Motor neuron (in vitro differentiated cells): ENCODE data around the gene PPP1R1C. TPM values are rescaled to one million over a fixed set of nuclear protein-coding genes. Genes with fewer than 3 reads are reported as not detected.

Source experiments
- ATAC-seq, 8 experiments: fragments of 200-7000 bp; cut with Tn5 transposase; replicated peaks in 6 of 8; 2 replicates each; pipeline ENCODE4 v1.8.0; 2021; ENCODE audit warnings: mild to moderate bottlenecking in 8 of 8, moderate library complexity in 8 of 8
- H3K27ac ChIP-seq, 2 donors: fragments of 250-450 bp; sonication (Bioruptor Pico); 2 replicates each; pipeline ENCODE4 v1.9.0; 2021; ENCODE audit warnings: antibody characterized with exemption in 2 of 2, mild to moderate bottlenecking in 2 of 2, moderate library complexity in 1 of 2
- H3K4me1 ChIP-seq, 2 donors: fragments of 250-450 bp; sonication (Bioruptor Pico); replicated peaks in 1 of 2; 2 replicates each; pipeline ENCODE4 v1.6.1; 2021; ENCODE audit warnings: antibody characterized with exemption in 2 of 2, mild to moderate bottlenecking in 2 of 2, moderate library complexity in 1 of 2
- H3K4me3 ChIP-seq, 5 donors: fragments of 250-450 bp; sonication (Bioruptor Pico); 2 replicates each; pipeline ENCODE4 v1.9.0; 2021; ENCODE audit warnings: antibody characterized with exemption in 5 of 5, mild to moderate bottlenecking in 5 of 5, moderate library complexity in 4 of 5
- WGBS, 10 experiments: fragments of 450-650 bp; shearing (Covaris generic); methylation state at CpG; one replicate each; pipeline ENCODE4 v1.0.0; 2022; 5-methylcytosine and 5-hydroxymethylcytosine counted together
- in situ Hi-C, 9 experiments: fragments of 400-800 bp; cut with MboI; loops; one replicate each; pipeline ENCODE4 v1.15.0; 2021; ENCODE audit warnings: low sequenced_read_pairs in 9 of 9, low pct_unique_long_range_greater_than_20kb in 2 of 9; ENCODE audit not compliant: unreplicated experiment in 9 of 9
- total RNA-seq, 8 experiments: library from RNA; unstranded; fragments of 300-600 nt; gene quantifications; 2 replicates each; pipeline versions ENCODE4 v1.2.3 to v1.2.4, GENCODE V29; 2022

PPP1R1C gene
- total RNA-seq, 8 experiments from 2014 or later: 0.14 to 10.3 (median 0.46) TPM; not detected in 3

GRCh38 chr2:182066400-182067087 is 80.9 kb downstream of the PPP1R1C start:
- H3K4me1 ChIP-seq: no peaks in the 10 kb centered on the region
- WGBS, 10 experiments: 0 to 81% (median 50%) methylated on average over 1 to 2 of the region's 2 CpGs; no CpG with 5 or more reads in 1 of the 10 experiments
- peak in 6 of 8 experiments; percentile 42 to 78 (median 58) for ATAC-seq
- in situ Hi-C loops: loop anchor here in 2 of 9 experiments (25.0 kb wide), 1 partner anchor 329 kb away; no protein-coding TSS in a partner anchor
- no peak overlapping the region for H3K4me3 ChIP-seq
- no peak overlapping the region for H3K27ac ChIP-seq

GRCh38 chr2:182067393-182067792 is 81.7 kb downstream of the PPP1R1C start:
- Histone ChIP-seq H3K27ac (no peak overlapping the region), H3K4me1 (no peaks in the 10 kb centered on the region), H3K4me3 (no peak overlapping the region)
- 91 to 100% (median 95%) methylated on average over 1 to 5 of the region's 5 CpGs; no CpG with 5 or more reads in 1 of the 10 experiments for WGBS, 10 experiments
- in situ Hi-C loops: loop anchor here in 2 of 9 experiments (25.0 kb wide), 1 partner anchor 330 kb away; no protein-coding TSS in a partner anchor
- ATAC-seq: no peak

DNA sequence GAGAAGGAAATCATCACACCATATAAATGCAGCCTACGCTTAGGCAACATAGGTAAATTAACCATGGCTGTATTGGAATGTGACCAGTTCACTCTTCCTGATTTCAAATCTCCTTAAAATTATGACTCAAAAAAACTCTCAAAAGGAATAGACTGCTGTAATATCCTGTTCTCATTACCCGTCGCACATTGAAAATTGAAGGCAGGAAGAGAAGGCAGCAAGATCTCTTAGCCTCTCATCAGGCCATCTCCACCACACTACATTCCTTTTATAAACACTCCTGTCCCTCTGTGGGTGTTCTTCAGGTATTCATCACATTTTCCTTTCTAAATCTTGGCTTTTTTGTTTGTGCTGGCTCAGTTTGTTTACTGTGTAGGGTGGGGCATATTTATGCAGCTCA is 83.2 kb downstream of the PPP1R1C start:
- H3K27ac ChIP-seq: no peak overlapping the region
- H3K4me3 ChIP-seq: no peak overlapping the region
- in situ Hi-C loops: loop anchor here in 2 of 9 experiments (25.0 kb wide), 1 partner anchor 332 kb away; no protein-coding TSS in a partner anchor
- no peaks in the 10 kb centered on the region for H3K4me1 ChIP-seq
- 0 to 100% (median 88%) methylated on average over 1 to 3 of the region's 3 CpGs; no CpG with 5 or more reads in 1 of the 10 experiments for WGBS, 10 experiments
- ATAC-seq: no peak

DNA sequence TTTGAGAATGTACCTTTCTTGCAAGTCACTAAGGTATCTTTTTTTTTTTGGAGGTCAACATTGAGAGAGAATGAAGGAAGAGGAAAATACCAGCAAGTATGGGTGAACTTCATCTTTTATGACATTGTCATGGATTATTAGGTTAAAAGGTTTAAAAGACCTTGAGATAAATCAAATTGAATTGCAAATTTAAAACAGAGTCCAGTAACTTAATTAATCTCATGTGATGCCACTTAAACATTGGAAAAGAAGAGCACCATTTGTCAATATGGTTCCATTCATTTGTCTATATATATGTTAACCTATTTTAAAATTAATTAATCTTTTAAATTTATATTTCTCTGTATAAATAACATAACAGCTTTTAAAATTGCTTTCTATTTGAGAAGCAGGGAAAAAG is 83.8 kb downstream of the PPP1R1C start:
- no peak for ATAC-seq
- in situ Hi-C loops: loop anchor here in 2 of 9 experiments (25.0 kb wide), 1 partner anchor 332 kb away; no protein-coding TSS in a partner anchor
- no peak overlapping the region for H3K4me3 ChIP-seq
- no peaks in the 10 kb centered on the region for H3K4me1 ChIP-seq
- no peak overlapping the region for H3K27ac ChIP-seq

- Histone ChIP-seq H3K4me1 (no peaks in the 10 kb centered on the region), H3K27ac (no peak overlapping the region), H3K4me3 (no peak overlapping the region)
- 45 to 100% (median 83%) methylated on average over 1 to 2 of the region's 2 CpGs; no CpG with 5 or more reads in 2 of the 10 experiments for WGBS, 10 experiments
- in situ Hi-C loops: loop anchor here in 2 of 9 experiments (25.0 kb wide), 1 partner anchor 333 kb away; no protein-coding TSS in a partner anchor
- peak in 2 of 8 experiments; percentile 34 to 54 for ATAC-seq
Measured at GRCh38 chr2:182069908-182070307, 84.3 kb downstream of the PPP1R1C start.

DNA sequence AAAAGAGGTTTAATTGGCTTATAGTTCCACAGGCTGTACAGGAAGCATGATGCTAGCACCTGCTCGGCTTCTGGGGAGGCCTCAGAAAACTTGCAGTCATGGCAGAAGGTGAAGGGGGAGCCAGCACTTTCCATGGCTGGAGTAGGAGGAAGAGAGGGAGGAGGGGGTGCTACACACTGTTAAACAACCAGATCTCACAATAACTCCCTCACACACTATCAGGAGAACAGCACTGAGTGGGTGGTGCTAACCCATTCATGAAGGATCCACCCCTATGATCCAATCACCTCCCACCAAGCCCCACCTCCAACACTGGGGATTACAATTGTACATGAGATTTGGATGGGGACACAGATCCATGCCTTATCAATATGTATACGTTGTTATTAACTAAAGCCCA is 85.1 kb downstream of the PPP1R1C start:
- Histone ChIP-seq H3K4me3 (no peak overlapping the region), H3K4me1 (no peaks in the 10 kb centered on the region), H3K27ac (no peak overlapping the region)
- 60 to 100% (median 97%) methylated on average over 1 to 2 of the region's 2 CpGs; no CpG with 5 or more reads in 4 of the 10 experiments for WGBS, 10 experiments
- in situ Hi-C loops: loop anchor here in 2 of 9 experiments (25.0 kb wide), 1 partner anchor 333 kb away; no protein-coding TSS in a partner anchor
- no peak for ATAC-seq

DNA sequence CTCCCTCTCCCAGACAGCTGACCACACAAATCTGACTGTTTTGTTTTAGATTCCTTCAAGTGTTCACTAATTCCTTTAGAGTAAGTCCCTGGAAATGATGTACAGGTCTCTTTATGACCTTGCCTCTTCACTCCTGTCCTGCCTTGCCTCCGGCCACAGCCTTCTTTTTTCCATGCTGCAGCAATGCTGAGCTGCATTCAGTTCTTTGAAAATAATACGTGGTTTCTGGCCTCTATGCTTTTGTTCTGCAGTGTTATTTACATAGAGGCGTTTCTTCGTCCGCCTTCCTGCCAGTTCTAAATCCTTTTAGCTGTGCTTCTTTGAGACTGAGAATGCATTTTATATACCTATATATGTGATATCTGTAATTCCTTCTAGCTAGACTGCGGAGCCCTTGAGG is 87.2 kb downstream of the PPP1R1C start:
- Histone ChIP-seq H3K4me3 (no peak overlapping the region), H3K27ac (no peak overlapping the region), H3K4me1 (no peaks in the 10 kb centered on the region)
- ATAC-seq: no peak
- 48 to 96% (median 81%) methylated on average over 3 to 6 of the region's 6 CpGs; no CpG with 5 or more reads in 2 of the 10 experiments for whole genome bisulfite sequencing, 10 experiments
- in situ Hi-C loops: loop anchor here in 2 of 9 experiments (25.0 kb wide), 1 partner anchor 336 kb away; no protein-coding TSS in a partner anchor

DNA sequence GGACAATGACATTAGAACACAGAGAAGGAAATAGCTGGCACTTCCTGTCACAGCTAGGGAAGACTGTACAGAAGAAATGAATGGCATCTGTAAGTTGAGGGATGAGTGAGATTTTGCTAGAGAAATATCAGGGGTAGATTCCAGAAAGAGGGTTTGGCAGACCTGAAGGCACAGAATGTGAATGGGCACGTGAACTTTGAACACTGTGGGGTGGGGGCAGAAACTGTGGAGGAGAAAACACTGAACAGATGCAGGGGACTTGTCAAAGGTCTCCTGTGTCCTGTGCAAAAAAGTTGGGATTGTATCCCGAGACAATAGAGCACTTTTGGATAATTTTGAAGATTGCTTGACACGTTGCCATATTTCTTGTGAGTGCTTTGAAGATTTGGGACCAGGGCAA is 88.0 kb downstream of the PPP1R1C start:
- Histone ChIP-seq H3K4me3 (no peak overlapping the region), H3K27ac (no peak overlapping the region), H3K4me1 (no peaks in the 10 kb centered on the region)
- in situ Hi-C loops: loop anchor here in 2 of 9 experiments (25.0 kb wide), 1 partner anchor 336 kb away; no protein-coding TSS in a partner anchor
- no peak for ATAC-seq
- WGBS, 10 experiments: 29 to 100% (median 80%) methylated on average over 1 to 3 of the region's 3 CpGs; no CpG with 5 or more reads in 3 of the 10 experiments

DNA sequence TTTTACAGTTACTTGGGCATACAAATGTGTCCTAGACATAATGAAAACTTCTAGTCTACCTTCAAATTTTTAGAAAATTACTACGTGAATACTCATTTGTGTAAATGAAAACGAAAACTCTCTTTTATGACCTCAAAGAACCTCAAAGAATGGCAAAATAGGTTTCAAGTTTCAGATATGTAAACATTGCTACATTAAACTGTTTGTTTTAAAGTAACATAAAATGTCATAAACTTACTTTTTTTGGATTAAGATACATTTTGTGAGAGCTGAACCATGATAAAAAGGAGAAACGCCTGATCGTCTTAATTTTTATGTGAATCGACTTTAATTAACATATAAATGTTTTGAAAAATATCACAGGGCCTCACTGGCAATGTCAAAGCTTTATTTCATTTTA is 91.4 kb downstream of the PPP1R1C start:
- H3K4me3 ChIP-seq: no peak overlapping the region
- no peaks in the 10 kb centered on the region for H3K4me1 ChIP-seq
- no peak for ATAC-seq
- 31 to 96% (median 70%) methylated on average over 5 of the region's 5 CpGs for WGBS, 10 experiments
- no peak overlapping the region for H3K27ac ChIP-seq
- in situ Hi-C loops: loop anchor here in 2 of 9 experiments (25.0 kb wide), 1 partner anchor 340 kb away; no protein-coding TSS in a partner anchor

- Histone ChIP-seq H3K27ac (no peak overlapping the region), H3K4me1 (no peaks in the 10 kb centered on the region), H3K4me3 (no peak overlapping the region)
- in situ Hi-C loops: loop anchor here in 2 of 9 experiments (25.0 kb wide), 1 partner anchor 340 kb away; no protein-coding TSS in a partner anchor
- peak; percentile 41 to 96 (median 72) for ATAC-seq
- 31 to 100% (median 81%) methylated on average over 1 to 8 of the region's 11 CpGs for WGBS, 10 experiments
Measured at GRCh38 chr2:182077448-182078142, 91.9 kb downstream of the PPP1R1C start.

GRCh38 chr2:182078988-182079602 is 93.4 kb downstream of the PPP1R1C start:
- 0 to 100% (median 67%) methylated on average over 1 to 3 of the region's 3 CpGs; no CpG with 5 or more reads in 3 of the 10 experiments for WGBS, 10 experiments
- H3K27ac ChIP-seq: no peak overlapping the region
- H3K4me3 ChIP-seq: no peak overlapping the region
- H3K4me1 ChIP-seq: no peaks in the 10 kb centered on the region
- no peak for ATAC-seq
- in situ Hi-C loops: loop anchor here in 2 of 9 experiments (25.0 kb wide), 1 partner anchor 342 kb away; no protein-coding TSS in a partner anchor

GRCh38 chr2:182080493-182080892 is 94.8 kb downstream of the PPP1R1C start:
- H3K4me3 ChIP-seq: no peak overlapping the region
- 66 to 100% (median 95%) methylated on average over 1 to 2 of the region's 2 CpGs; no CpG with 5 or more reads in 1 of the 10 experiments for WGBS, 10 experiments
- H3K4me1 ChIP-seq: no peaks in the 10 kb centered on the region
- in situ Hi-C loops: loop anchor here in 2 of 9 experiments (25.0 kb wide), 1 partner anchor 343 kb away; no protein-coding TSS in a partner anchor
- H3K27ac ChIP-seq: no peak overlapping the region
- no peak for ATAC-seq
